GM06990 (cell line): ENCODE measurements around the gene HLA-G.

ENCODE experiments used
- DNase-seq: peaks from one replicate; pipeline ENCODE4 v3.0.0-alpha.2; 2011; ENCODE audit not compliant: insufficient read length; ENCODE audit errors: extremely low read depth
- H3K27me3 ChIP-seq: replicated peaks from 2 replicates; pipeline ENCODE4 v1.6.0; 2011; ENCODE audit warnings: low read length; ENCODE audit not compliant: control insufficient read depth, insufficient read depth
- H3K36me3 ChIP-seq: 2 replicates; pipeline ENCODE4 v1.5.1; 2011; ENCODE audit warnings: low read length; ENCODE audit not compliant: control insufficient read depth, insufficient read depth
- H3K4me3 ChIP-seq: replicated peaks from 2 replicates; pipeline ENCODE4 v1.5.1; 2011; ENCODE audit warnings: low read depth, mild to moderate bottlenecking, control low read depth, low read length
- CTCF ChIP-seq: IDR thresholded peaks from 2 replicates; pipeline ENCODE4 v1.5.1; 2011; ENCODE audit warnings: low read length, control low read depth, mild to moderate bottlenecking, inconsistent platforms; ENCODE audit not compliant: insufficient read depth, poor library complexity, severe bottlenecking

HLA-G gene

GRCh38 chr6:29858006-29858405 lies 30.4 kb downstream of the HLA-G start:
- H3K36me3 ChIP-seq: no peaks in the 10 kb centered on the region
- no peak overlapping the region for H3K4me3 ChIP-seq
- no peak for DNase-seq
- H3K27me3 ChIP-seq: no peaks in the 10 kb centered on the region; the same call in 1 of the 2 replicates
- TF ChIP-seq CTCF: no peak

GRCh38 chr6:29861521-29862255 lies 34.1 kb downstream of the HLA-G start:
- no peak for DNase-seq
- H3K36me3 ChIP-seq: no peaks in the 10 kb centered on the region
- no peak for TF ChIP-seq CTCF
- no peak overlapping the region for H3K4me3 ChIP-seq
- peaks cover 1% of the 10 kb centered on the region for H3K27me3 ChIP-seq

GRCh38 chr6:29864037-29864810 lies 36.6 kb downstream of the HLA-G start:
- no peak overlapping the region for H3K4me3 ChIP-seq
- H3K36me3 ChIP-seq: no peaks in the 10 kb centered on the region
- TF ChIP-seq CTCF: no peak
- H3K27me3 ChIP-seq: peaks cover 1% of the 10 kb centered on the region
- DNase-seq: no peak

- DNase-seq: no peak
- peaks cover 1% of the 10 kb centered on the region for H3K27me3 ChIP-seq
- TF ChIP-seq CTCF: no peak
These were observed 38.0 kb downstream of the HLA-G start for GRCh38 chr6:29865631-29866030.

GRCh38 chr6:29870104-29870503 lies 42.5 kb downstream of the HLA-G start:
- Histone ChIP-seq H3K4me3 (no peak overlapping the region), H3K36me3 (no peaks in the 10 kb centered on the region), H3K27me3 (peaks cover 1% of the 10 kb centered on the region; the same call in 1 of the 2 replicates)
- DNase-seq: no peak
- TF ChIP-seq CTCF: no peak

More at GRCh38 chr6:29865631-29866030, 38.0 kb downstream of the HLA-G start:
- Histone ChIP-seq H3K4me3 (no peak overlapping the region), H3K36me3 (no peaks in the 10 kb centered on the region)
